D341Med (cell line): Measurements from ENCODE around the gene PRR20B.
"Not testable (repeated sequence)": the region's sequence is repeated elsewhere in the genome, so short reads cannot be mapped to it uniquely, and the experiment has no call there.

Experiments
- DNase-seq: peaks from one replicate; pipeline ENCODE4 v3.0.0; 2012; ENCODE audit warnings: low spot score

PRR20B gene

DNA sequence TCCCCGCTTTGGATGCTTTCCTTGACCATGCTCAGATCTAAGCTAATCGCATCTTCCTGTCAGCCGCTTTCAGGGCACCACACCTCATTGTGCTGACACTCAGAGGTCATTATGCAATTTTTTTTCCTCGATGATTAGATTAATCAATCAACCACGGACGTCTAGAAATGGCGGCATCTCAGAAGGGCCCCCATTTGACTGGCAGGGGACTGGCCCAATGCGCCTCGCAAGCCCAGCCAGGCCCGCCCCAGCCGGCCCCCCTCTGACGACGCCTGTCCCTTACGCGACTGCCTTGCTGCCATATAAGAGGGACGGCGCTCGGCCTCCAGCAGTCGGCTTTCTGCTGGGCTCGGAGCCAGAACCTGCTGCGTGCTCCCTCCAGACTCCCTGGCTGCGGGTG is at the start of gene PRR20B:
TSS of gene PRR20B (plus strand) at position 301 of the 400 bp plus-strand sequence. CDS start 387 bp downstream, outside the sequence.
- DNase-seq: not testable (repeated sequence)

GRCh38 chr13:57114945-57115344 is 32.3 kb upstream of the PRR20B start:
- DNase-seq: no peak

DNA sequence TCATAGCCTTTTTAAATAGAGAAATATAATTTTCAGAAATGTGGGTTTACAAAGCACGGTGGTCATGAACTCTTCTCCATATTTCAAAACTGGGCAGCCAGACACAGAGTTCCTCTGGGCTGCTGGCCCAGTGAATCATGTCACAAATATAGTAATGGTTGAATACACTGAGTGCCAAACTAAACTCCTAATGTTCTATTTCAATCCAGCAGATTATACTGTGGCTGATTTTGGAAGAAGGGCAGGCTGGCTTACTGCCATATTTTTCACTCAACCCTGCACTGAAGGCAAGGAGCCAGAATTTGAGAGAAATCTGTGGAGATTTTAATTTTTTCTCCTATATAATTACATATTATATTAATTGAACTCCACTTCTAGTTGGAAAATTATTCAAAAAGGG is 23.6 kb upstream of the PRR20B start:
- no peak for DNase-seq

- DNase-seq: no peak
Measured at GRCh38 chr13:57128909-57129308, 18.4 kb upstream of the PRR20B start.

GRCh38 chr13:57136093-57136492 is 11.2 kb upstream of the PRR20B start:
- no peak for DNase-seq

DNA sequence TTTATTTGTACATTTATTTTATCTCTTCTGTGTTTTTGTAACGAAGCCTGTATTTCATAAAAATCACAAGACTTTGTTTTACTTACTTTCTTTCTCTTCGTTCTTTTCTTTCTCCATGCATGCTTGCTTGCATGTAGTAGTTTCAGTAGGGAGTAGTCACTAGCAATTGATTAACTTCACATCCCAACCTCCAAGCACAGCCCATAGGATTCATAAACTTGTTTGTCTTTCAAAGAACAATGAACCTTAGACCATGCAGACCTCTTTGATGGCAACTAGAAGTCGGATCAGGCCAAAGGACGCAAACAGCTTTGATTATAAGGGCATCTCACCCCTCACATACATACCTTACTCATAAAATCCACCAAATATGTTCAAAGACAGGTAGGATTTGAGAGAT is 9.7 kb upstream of the PRR20B start:
- no peak for DNase-seq

GRCh38 chr13:57138988-57139387 is 8.3 kb upstream of the PRR20B start:
- no peak for DNase-seq

DNA sequence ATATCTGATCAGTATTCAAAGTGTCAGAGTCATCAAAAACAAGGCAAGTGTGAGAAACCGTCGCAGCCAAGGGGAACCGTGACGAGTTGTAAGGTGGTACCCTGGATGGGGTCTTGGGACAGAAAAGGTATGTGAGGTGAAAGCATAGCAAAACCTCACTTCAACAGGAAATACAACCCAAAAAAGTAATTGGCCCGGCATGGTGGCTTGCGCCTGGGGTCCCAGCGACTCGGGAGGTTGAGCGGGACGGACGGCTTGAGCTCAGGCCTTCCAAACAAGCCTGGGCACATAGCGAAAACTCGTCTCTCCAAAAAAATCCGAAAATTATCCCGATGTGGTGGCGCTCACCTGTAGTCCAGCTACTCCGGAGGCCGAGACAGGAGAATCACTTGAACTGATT is 7.5 kb upstream of the PRR20B start:
- DNase-seq: not testable (repeated sequence)

- not testable (repeated sequence) for DNase-seq
Measured at GRCh38 chr13:57140235-57140968, 6.9 kb upstream of the PRR20B start, which contains the start of gene PRR20A. Gene PRR20A, plus strand, starts transcription at chr13:57140918. Its CDS starts 387 bp downstream, at chr13:57141305.

- DNase-seq: not testable (repeated sequence)
Measured at GRCh38 chr13:57148106-57148505, 818 bp downstream of the PRR20B start.

DNA sequence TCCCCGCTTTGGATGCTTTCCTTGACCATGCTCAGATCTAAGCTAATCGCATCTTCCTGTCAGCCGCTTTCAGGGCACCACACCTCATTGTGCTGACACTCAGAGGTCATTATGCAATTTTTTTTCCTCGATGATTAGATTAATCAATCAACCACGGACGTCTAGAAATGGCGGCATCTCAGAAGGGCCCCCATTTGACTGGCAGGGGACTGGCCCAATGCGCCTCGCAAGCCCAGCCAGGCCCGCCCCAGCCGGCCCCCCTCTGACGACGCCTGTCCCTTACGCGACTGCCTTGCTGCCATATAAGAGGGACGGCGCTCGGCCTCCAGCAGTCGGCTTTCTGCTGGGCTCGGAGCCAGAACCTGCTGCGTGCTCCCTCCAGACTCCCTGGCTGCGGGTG is 6.5 kb downstream of the PRR20B start, which contains the start of gene PRR20C:
TSS of gene PRR20C (plus strand) at position 301 of the 400 bp plus-strand sequence. CDS start 387 bp downstream, outside the sequence.
- not testable (repeated sequence) for DNase-seq

DNA sequence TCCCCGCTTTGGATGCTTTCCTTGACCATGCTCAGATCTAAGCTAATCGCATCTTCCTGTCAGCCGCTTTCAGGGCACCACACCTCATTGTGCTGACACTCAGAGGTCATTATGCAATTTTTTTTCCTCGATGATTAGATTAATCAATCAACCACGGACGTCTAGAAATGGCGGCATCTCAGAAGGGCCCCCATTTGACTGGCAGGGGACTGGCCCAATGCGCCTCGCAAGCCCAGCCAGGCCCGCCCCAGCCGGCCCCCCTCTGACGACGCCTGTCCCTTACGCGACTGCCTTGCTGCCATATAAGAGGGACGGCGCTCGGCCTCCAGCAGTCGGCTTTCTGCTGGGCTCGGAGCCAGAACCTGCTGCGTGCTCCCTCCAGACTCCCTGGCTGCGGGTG is 13.0 kb downstream of the PRR20B start, which contains the start of gene PRR20D:
TSS of gene PRR20D (plus strand) at position 301 of the 400 bp plus-strand sequence. CDS start 387 bp downstream, outside the sequence.
- DNase-seq: not testable (repeated sequence)

DNA sequence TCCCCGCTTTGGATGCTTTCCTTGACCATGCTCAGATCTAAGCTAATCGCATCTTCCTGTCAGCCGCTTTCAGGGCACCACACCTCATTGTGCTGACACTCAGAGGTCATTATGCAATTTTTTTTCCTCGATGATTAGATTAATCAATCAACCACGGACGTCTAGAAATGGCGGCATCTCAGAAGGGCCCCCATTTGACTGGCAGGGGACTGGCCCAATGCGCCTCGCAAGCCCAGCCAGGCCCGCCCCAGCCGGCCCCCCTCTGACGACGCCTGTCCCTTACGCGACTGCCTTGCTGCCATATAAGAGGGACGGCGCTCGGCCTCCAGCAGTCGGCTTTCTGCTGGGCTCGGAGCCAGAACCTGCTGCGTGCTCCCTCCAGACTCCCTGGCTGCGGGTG is 19.6 kb downstream of the PRR20B start, which contains the start of gene PRR20E:
TSS of gene PRR20E (plus strand) at position 301 of the 400 bp plus-strand sequence. CDS start 387 bp downstream, outside the sequence.
- DNase-seq: not testable (repeated sequence)

GRCh38 chr13:57191667-57192066 is 44.4 kb downstream of the PRR20B start:
- no peak for DNase-seq
